Measurements from ENCODE around the gene SOBP.

The SOBP gene

GRCh38 chr6:107624050-107624449 lies 134.1 kb downstream of the SOBP start:
- Histone ChIP-seq H3K36me3 (ENCODE audit: insufficient read depth) (no peaks in the 10 kb centered on the region), H3K4me2 (no peak overlapping the region), H3K4me3 (IDR thresholded peaks at IDR 0.05; ENCODE audit: insufficient read depth, low read depth, low read length) (no peak overlapping the region), H3K27ac (no peak overlapping the region), H4K20me1 (ENCODE audit: insufficient read depth) (no peaks in the 10 kb centered on the region), H3K27me3 (ENCODE audit: insufficient read depth, low read depth) (no peaks in the 10 kb centered on the region), H3K4me1 (ENCODE audit: low read depth, poor library complexity, severe bottlenecking) (peaks cover 42% of the 10 kb centered on the region), H2AFZ (ENCODE audit: low read depth) (no peak overlapping the region), H3K79me2 (ENCODE audit: insufficient read depth, low read depth) (no peaks in the 10 kb centered on the region), H3K9ac (no peak overlapping the region)
- no peak for TF ChIP-seq CTCF (conservative IDR thresholded peaks at IDR 0.05; ENCODE audit: low read depth, low read length)

- no peak overlapping the region for H3K4me2 ChIP-seq
- no peak overlapping the region for H3K4me3 ChIP-seq (IDR thresholded peaks at IDR 0.05; ENCODE audit: insufficient read depth, low read depth, low read length)
- no peaks in the 10 kb centered on the region for H3K27me3 ChIP-seq (ENCODE audit: insufficient read depth, low read depth)
- H3K79me2 ChIP-seq (ENCODE audit: insufficient read depth, low read depth), result no peaks in the 10 kb centered on the region
- H3K9ac ChIP-seq, result no peak overlapping the region
- H2AFZ ChIP-seq (ENCODE audit: low read depth), result no peak overlapping the region
- H3K36me3 ChIP-seq (ENCODE audit: insufficient read depth), result no peaks in the 10 kb centered on the region
- H3K27ac ChIP-seq, result no peak overlapping the region
- TF ChIP-seq CTCF (conservative IDR thresholded peaks at IDR 0.05; ENCODE audit: low read depth, low read length), result no peak
- H3K4me1 ChIP-seq (ENCODE audit: low read depth, poor library complexity, severe bottlenecking), result peaks cover 37% of the 10 kb centered on the region
- H4K20me1 ChIP-seq (ENCODE audit: insufficient read depth), result no peaks in the 10 kb centered on the region
Observed at GRCh38 chr6:107624541-107624940, 134.6 kb downstream of the SOBP start.

- no peaks in the 10 kb centered on the region for H3K79me2 ChIP-seq (ENCODE audit: insufficient read depth, low read depth)
- H3K27ac ChIP-seq, result no peak overlapping the region
- no peaks in the 10 kb centered on the region for H3K36me3 ChIP-seq (ENCODE audit: insufficient read depth)
- no peak overlapping the region for H3K4me2 ChIP-seq
- peaks cover 30% of the 10 kb centered on the region for H3K4me1 ChIP-seq (ENCODE audit: low read depth, poor library complexity, severe bottlenecking)
- H4K20me1 ChIP-seq (ENCODE audit: insufficient read depth), result no peaks in the 10 kb centered on the region
- TF ChIP-seq CTCF (conservative IDR thresholded peaks at IDR 0.05; ENCODE audit: low read depth, low read length), result no peak
- no peak overlapping the region for H3K4me3 ChIP-seq (IDR thresholded peaks at IDR 0.05; ENCODE audit: insufficient read depth, low read depth, low read length)
- H3K27me3 ChIP-seq (ENCODE audit: insufficient read depth, low read depth), result no peaks in the 10 kb centered on the region
- H3K9ac ChIP-seq, result no peak overlapping the region
- no peak overlapping the region for H2AFZ ChIP-seq (ENCODE audit: low read depth)
Observed at GRCh38 chr6:107625264-107625663, 135.3 kb downstream of the SOBP start.

- no peaks in the 10 kb centered on the region for H3K27me3 ChIP-seq (ENCODE audit: insufficient read depth, low read depth)
- H3K9ac ChIP-seq, result no peak overlapping the region
- no peak overlapping the region for H3K27ac ChIP-seq
- H3K4me3 ChIP-seq (IDR thresholded peaks at IDR 0.05; ENCODE audit: insufficient read depth, low read depth, low read length), result no peak overlapping the region
- H3K79me2 ChIP-seq (ENCODE audit: insufficient read depth, low read depth), result no peaks in the 10 kb centered on the region
- TF ChIP-seq CTCF (conservative IDR thresholded peaks at IDR 0.05; ENCODE audit: low read depth, low read length), result no peak
- H2AFZ ChIP-seq (ENCODE audit: low read depth), result no peak overlapping the region
- H3K36me3 ChIP-seq (ENCODE audit: insufficient read depth), result no peaks in the 10 kb centered on the region
- H3K4me1 ChIP-seq (ENCODE audit: low read depth, poor library complexity, severe bottlenecking), result peaks cover 17% of the 10 kb centered on the region
- no peak overlapping the region for H3K4me2 ChIP-seq
- no peaks in the 10 kb centered on the region for H4K20me1 ChIP-seq (ENCODE audit: insufficient read depth)
Observed at GRCh38 chr6:107626645-107627044, 136.7 kb downstream of the SOBP start.

Data from KMS-11 (cell line).